ENCODE data around the gene FKBP1A.

Gene FKBP1A

GRCh38 chr20:1392693-1393506 lies at the start of gene FKBP1A:
Gene FKBP1A, minus strand, starts transcription at chr20:1393054. Its CDS starts 56 bp downstream, at chr20:1392998.
- DNase-seq = peak; percentile 92

GRCh38 chr20:1442304-1442703 lies 49.5 kb upstream of the FKBP1A start:
- no peak for DNase-seq

GRCh38 chr20:1441133-1441532 lies 48.3 kb upstream of the FKBP1A start:
- no peak for DNase-seq

- DNase-seq = no peak
Observed at GRCh38 chr20:1440024-1440423, 47.2 kb upstream of the FKBP1A start.

- no peak for DNase-seq
Observed at GRCh38 chr20:1438361-1438760, 45.5 kb upstream of the FKBP1A start.

- DNase-seq = peak; percentile 78
Observed at GRCh38 chr20:1437235-1437904, 44.5 kb upstream of the FKBP1A start.

GRCh38 chr20:1436263-1436662 lies 43.4 kb upstream of the FKBP1A start:
- DNase-seq = no peak

GRCh38 chr20:1435337-1435699 lies 42.5 kb upstream of the FKBP1A start:
- DNase-seq = no peak

- peak; percentile 53 for DNase-seq
Observed at GRCh38 chr20:1434571-1435336, 41.9 kb upstream of the FKBP1A start.

- no peak for DNase-seq
Observed at GRCh38 chr20:1431158-1431557, 38.3 kb upstream of the FKBP1A start.

- no peak for DNase-seq
Observed at GRCh38 chr20:1430004-1430451, 37.2 kb upstream of the FKBP1A start.

- DNase-seq = no peak
Observed at GRCh38 chr20:1429143-1429728, 36.4 kb upstream of the FKBP1A start.

- no peak for DNase-seq
Observed at GRCh38 chr20:1427457-1428054, 34.7 kb upstream of the FKBP1A start.

- DNase-seq = no peak
Observed at GRCh38 chr20:1426231-1426849, 33.5 kb upstream of the FKBP1A start.

- DNase-seq = no peak
Observed at GRCh38 chr20:1424336-1424735, 31.5 kb upstream of the FKBP1A start.

GRCh38 chr20:1423625-1424106 lies 30.8 kb upstream of the FKBP1A start:
- no peak for DNase-seq

- no peak for DNase-seq
Observed at GRCh38 chr20:1423206-1423605, 30.4 kb upstream of the FKBP1A start.

GRCh38 chr20:1422753-1423152 lies 29.9 kb upstream of the FKBP1A start:
- DNase-seq = no peak

GRCh38 chr20:1420066-1420465 lies 27.2 kb upstream of the FKBP1A start:
- no peak for DNase-seq

GRCh38 chr20:1418350-1418749 lies 25.5 kb upstream of the FKBP1A start:
- no peak for DNase-seq

- no peak for DNase-seq
Observed at GRCh38 chr20:1417790-1418189, 24.9 kb upstream of the FKBP1A start.

GRCh38 chr20:1417273-1417672 lies 24.4 kb upstream of the FKBP1A start:
- DNase-seq = no peak
